ENCODE measurements around the gene GFRA1. TPM values are rescaled to one million over a fixed set of nuclear protein-coding genes. Genes with fewer than 3 reads are reported as not detected.

GFRA1 gene
- polyA plus RNA-seq, 1 experiment: 6.8 TPM

GRCh38 chr10:116133634-116134033, 139.4 kb downstream of the GFRA1 start:
- no peak for DNase-seq (ENCODE audit: low read depth, low spot score)
- H3K9me3 ChIP-seq (ENCODE audit: control insufficient read depth, insufficient read depth, low read length): no peaks in the 10 kb centered on the region
- no peak overlapping the region for H3K4me3 ChIP-seq (ENCODE audit: low read depth, low read length)
- TF ChIP-seq, protein P1, sequence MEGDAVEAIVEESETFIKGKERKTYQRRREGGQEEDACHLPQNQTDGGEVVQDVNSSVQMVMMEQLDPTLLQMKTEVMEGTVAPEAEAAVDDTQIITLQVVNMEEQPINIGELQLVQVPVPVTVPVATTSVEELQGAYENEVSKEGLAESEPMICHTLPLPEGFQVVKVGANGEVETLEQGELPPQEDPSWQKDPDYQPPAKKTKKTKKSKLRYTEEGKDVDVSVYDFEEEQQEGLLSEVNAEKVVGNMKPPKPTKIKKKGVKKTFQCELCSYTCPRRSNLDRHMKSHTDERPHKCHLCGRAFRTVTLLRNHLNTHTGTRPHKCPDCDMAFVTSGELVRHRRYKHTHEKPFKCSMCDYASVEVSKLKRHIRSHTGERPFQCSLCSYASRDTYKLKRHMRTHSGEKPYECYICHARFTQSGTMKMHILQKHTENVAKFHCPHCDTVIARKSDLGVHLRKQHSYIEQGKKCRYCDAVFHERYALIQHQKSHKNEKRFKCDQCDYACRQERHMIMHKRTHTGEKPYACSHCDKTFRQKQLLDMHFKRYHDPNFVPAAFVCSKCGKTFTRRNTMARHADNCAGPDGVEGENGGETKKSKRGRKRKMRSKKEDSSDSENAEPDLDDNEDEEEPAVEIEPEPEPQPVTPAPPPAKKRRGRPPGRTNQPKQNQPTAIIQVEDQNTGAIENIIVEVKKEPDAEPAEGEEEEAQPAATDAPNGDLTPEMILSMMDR (IDR thresholded peaks at IDR 0.05; ENCODE audit: low read depth, low read length): no peak
- CTCF ChIA-PET: interaction anchor here (1.3 kb wide), 1 partner anchor 334 kb away, joined by 3 read pairs; no protein-coding TSS in a partner anchor
- no peak overlapping the region for H3K27ac ChIP-seq (ENCODE audit: low read depth, low read length)
- H3K27me3 ChIP-seq (ENCODE audit: control insufficient read depth, insufficient read depth, low read length): no peaks in the 10 kb centered on the region
- POLR2A ChIA-PET: no interaction called here

GRCh38 chr10:116132780-116133399, 140.1 kb downstream of the GFRA1 start:
- POLR2A ChIA-PET: no interaction called here
- H3K27me3 ChIP-seq (ENCODE audit: control insufficient read depth, insufficient read depth, low read length): no peaks in the 10 kb centered on the region
- DNase-seq (ENCODE audit: low read depth, low spot score): no peak
- CTCF ChIA-PET: no interaction called here
- no peak overlapping the region for H3K4me3 ChIP-seq (ENCODE audit: low read depth, low read length)
- TF ChIP-seq, protein P1 (IDR thresholded peaks at IDR 0.05; ENCODE audit: low read depth, low read length): no peak
- H3K9me3 ChIP-seq (ENCODE audit: control insufficient read depth, insufficient read depth, low read length): no peaks in the 10 kb centered on the region
- H3K27ac ChIP-seq (ENCODE audit: low read depth, low read length): no peak overlapping the region

- CTCF ChIA-PET: interaction anchor here (1.1 to 1.5 kb wide), 2 partner anchors 330 to 423 kb away, joined by 3 read pairs; no protein-coding TSS in a partner anchor
- H3K9me3 ChIP-seq (ENCODE audit: control insufficient read depth, insufficient read depth, low read length): no peaks in the 10 kb centered on the region; the same call in 1 of the 2 replicates
- DNase-seq (ENCODE audit: low read depth, low spot score): no peak
- no peak overlapping the region for H3K4me3 ChIP-seq (ENCODE audit: low read depth, low read length)
- H3K27ac ChIP-seq (ENCODE audit: low read depth, low read length): no peak overlapping the region
- TF ChIP-seq, protein P1 (IDR thresholded peaks at IDR 0.05; ENCODE audit: low read depth, low read length): no peak
- H3K27me3 ChIP-seq (ENCODE audit: control insufficient read depth, insufficient read depth, low read length): no peaks in the 10 kb centered on the region
- POLR2A ChIA-PET: no interaction called here
These were observed 143.0 kb downstream of the GFRA1 start for GRCh38 chr10:116130006-116130405.

GRCh38 chr10:116126954-116127695, 145.9 kb downstream of the GFRA1 start:
- H3K27me3 ChIP-seq (ENCODE audit: control insufficient read depth, insufficient read depth, low read length): no peaks in the 10 kb centered on the region
- H3K9me3 ChIP-seq (ENCODE audit: control insufficient read depth, insufficient read depth, low read length): no peaks in the 10 kb centered on the region; the same call in 1 of the 2 replicates
- no peak for DNase-seq (ENCODE audit: low read depth, low spot score)
- H3K27ac ChIP-seq (ENCODE audit: low read depth, low read length): no peak overlapping the region
- TF ChIP-seq, protein P1 (IDR thresholded peaks at IDR 0.05; ENCODE audit: low read depth, low read length): no peak
- no peak overlapping the region for H3K4me3 ChIP-seq (ENCODE audit: low read depth, low read length)
- ChIA-PET POLR2A (no interaction called here), CTCF (interaction anchor here (0.6 kb wide), 1 partner anchor 37 kb away, joined by 4 read pairs; no protein-coding TSS in a partner anchor)

GRCh38 chr10:116126239-116126638, 146.8 kb downstream of the GFRA1 start:
- ChIA-PET CTCF (no interaction called here), POLR2A (no interaction called here)
- Histone ChIP-seq H3K4me3 (ENCODE audit: low read depth, low read length) (no peak overlapping the region), H3K9me3 (ENCODE audit: control insufficient read depth, insufficient read depth, low read length) (no peaks in the 10 kb centered on the region; the same call in 1 of the 2 replicates), H3K27me3 (ENCODE audit: control insufficient read depth, insufficient read depth, low read length) (no peaks in the 10 kb centered on the region), H3K27ac (ENCODE audit: low read depth, low read length) (no peak overlapping the region)
- TF ChIP-seq, protein P1 (IDR thresholded peaks at IDR 0.05; ENCODE audit: low read depth, low read length): no peak
- no peak for DNase-seq (ENCODE audit: low read depth, low spot score)
